Limb (tissue), 2 donors: Measurements from ENCODE around the gene C1QC.

Experiments
- DNase-seq, 2 donors: peaks; one replicate each; pipeline ENCODE4 v3.0.0-alpha.2; 2016; ENCODE audit errors: extremely low spot score in 2 of 2

The C1QC gene

GRCh38 chr1:22619252-22619651 lies 24.2 kb upstream of the C1QC start:
- no peak for DNase-seq

GRCh38 chr1:22619798-22620197 lies 23.6 kb upstream of the C1QC start:
- DNase-seq: no peak

- DNase-seq: no peak
Measured at GRCh38 chr1:22621761-22622160, 21.7 kb upstream of the C1QC start.

- DNase-seq: no peak
Measured at GRCh38 chr1:22625262-22625925, 18.0 kb upstream of the C1QC start.

GRCh38 chr1:22626237-22627157 lies 16.9 kb upstream of the C1QC start:
- DNase-seq: no peak

- no peak for DNase-seq
Measured at GRCh38 chr1:22627331-22627730, 16.1 kb upstream of the C1QC start.

GRCh38 chr1:22628698-22629444 lies 14.6 kb upstream of the C1QC start:
- DNase-seq: no peak

GRCh38 chr1:22629886-22630285 lies 13.5 kb upstream of the C1QC start:
- no peak for DNase-seq

GRCh38 chr1:22633697-22634463 lies 9.6 kb upstream of the C1QC start:
- no peak for DNase-seq

GRCh38 chr1:22635436-22635835 lies 8.0 kb upstream of the C1QC start:
- DNase-seq: no peak

GRCh38 chr1:22636353-22636752 lies 7.1 kb upstream of the C1QC start, which contains the start of gene C1QA:
C1QA (plus strand) TSS chr1:22636628; CDS start chr1:22637617, 989 bp downstream.
- no peak for DNase-seq

GRCh38 chr1:22636927-22637326 lies 6.5 kb upstream of the C1QC start:
- no peak for DNase-seq

- no peak for DNase-seq
Measured at GRCh38 chr1:22637907-22638445, 5.5 kb upstream of the C1QC start.

GRCh38 chr1:22638476-22639234 lies 4.8 kb upstream of the C1QC start:
- no peak for DNase-seq

GRCh38 chr1:22639286-22639685 lies 4.1 kb upstream of the C1QC start:
- DNase-seq: peak in 1 of 2 donors; percentile 23

- no peak for DNase-seq
Measured at GRCh38 chr1:22641247-22641646, 2.2 kb upstream of the C1QC start.

- peak; percentile 71 to 92 for DNase-seq
Measured at GRCh38 chr1:22641906-22642636, 1.4 kb upstream of the C1QC start.

GRCh38 chr1:22643928-22644327 lies 495 bp downstream of the C1QC start:
- no peak for DNase-seq

- no peak for DNase-seq
Measured at GRCh38 chr1:22645931-22646330, 2.5 kb downstream of the C1QC start.
